ENCODE data around the gene TLDC2. TPM values are rescaled to one million over a fixed set of nuclear protein-coding genes. Genes with fewer than 3 reads are reported as not detected.

Gene TLDC2
- total and polyA plus RNA-seq, 2 of the 8 experiments (the other 6 are each of a cell fraction or from before 2014, with no cell fraction given): 0.29 to 0.34 TPM

DNA sequence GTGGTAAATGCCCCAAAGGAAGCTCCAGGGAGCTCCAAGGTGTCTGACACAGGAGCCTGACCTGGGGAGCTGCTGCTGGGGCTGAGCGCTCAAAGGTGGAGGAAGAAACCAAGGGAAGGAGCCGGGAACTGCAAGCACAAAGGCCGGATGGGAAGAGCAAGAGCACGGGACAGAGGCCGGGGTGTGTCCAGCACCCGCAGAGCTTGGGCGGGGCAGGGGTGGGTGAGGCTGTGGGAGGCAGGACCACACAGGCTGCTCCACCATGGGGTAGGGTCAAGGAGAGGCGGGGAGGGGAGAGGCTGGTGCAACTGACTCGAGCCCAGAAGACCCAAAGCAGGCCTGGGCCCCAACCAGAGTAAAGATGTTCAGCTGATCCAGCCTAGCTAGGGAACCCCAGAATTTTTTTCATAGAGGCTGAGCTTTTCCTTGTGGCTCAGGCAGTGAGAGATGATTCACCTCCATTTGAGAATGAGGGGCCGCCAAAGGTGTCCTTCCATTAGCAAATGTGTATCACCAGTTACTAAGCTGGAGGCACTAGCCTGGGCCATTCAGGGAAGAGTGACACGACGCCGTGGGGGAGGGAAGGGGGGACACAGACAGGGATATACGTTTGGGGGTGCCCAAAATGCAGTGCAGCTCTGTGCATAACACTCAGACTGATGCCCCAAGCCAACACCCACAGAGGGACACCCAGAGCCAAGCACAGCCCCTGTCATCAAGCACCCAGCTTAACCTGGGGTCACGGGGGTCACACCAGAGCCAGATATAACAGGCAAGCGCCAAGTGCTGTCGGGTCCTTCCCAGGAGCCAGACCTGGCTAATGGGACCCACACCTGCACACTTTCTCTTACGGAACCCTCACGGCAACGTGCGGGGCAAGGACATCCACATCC, 21.3 kb upstream of the TLDC2 start (continued):
- TF ChIP-seq, protein P1, sequence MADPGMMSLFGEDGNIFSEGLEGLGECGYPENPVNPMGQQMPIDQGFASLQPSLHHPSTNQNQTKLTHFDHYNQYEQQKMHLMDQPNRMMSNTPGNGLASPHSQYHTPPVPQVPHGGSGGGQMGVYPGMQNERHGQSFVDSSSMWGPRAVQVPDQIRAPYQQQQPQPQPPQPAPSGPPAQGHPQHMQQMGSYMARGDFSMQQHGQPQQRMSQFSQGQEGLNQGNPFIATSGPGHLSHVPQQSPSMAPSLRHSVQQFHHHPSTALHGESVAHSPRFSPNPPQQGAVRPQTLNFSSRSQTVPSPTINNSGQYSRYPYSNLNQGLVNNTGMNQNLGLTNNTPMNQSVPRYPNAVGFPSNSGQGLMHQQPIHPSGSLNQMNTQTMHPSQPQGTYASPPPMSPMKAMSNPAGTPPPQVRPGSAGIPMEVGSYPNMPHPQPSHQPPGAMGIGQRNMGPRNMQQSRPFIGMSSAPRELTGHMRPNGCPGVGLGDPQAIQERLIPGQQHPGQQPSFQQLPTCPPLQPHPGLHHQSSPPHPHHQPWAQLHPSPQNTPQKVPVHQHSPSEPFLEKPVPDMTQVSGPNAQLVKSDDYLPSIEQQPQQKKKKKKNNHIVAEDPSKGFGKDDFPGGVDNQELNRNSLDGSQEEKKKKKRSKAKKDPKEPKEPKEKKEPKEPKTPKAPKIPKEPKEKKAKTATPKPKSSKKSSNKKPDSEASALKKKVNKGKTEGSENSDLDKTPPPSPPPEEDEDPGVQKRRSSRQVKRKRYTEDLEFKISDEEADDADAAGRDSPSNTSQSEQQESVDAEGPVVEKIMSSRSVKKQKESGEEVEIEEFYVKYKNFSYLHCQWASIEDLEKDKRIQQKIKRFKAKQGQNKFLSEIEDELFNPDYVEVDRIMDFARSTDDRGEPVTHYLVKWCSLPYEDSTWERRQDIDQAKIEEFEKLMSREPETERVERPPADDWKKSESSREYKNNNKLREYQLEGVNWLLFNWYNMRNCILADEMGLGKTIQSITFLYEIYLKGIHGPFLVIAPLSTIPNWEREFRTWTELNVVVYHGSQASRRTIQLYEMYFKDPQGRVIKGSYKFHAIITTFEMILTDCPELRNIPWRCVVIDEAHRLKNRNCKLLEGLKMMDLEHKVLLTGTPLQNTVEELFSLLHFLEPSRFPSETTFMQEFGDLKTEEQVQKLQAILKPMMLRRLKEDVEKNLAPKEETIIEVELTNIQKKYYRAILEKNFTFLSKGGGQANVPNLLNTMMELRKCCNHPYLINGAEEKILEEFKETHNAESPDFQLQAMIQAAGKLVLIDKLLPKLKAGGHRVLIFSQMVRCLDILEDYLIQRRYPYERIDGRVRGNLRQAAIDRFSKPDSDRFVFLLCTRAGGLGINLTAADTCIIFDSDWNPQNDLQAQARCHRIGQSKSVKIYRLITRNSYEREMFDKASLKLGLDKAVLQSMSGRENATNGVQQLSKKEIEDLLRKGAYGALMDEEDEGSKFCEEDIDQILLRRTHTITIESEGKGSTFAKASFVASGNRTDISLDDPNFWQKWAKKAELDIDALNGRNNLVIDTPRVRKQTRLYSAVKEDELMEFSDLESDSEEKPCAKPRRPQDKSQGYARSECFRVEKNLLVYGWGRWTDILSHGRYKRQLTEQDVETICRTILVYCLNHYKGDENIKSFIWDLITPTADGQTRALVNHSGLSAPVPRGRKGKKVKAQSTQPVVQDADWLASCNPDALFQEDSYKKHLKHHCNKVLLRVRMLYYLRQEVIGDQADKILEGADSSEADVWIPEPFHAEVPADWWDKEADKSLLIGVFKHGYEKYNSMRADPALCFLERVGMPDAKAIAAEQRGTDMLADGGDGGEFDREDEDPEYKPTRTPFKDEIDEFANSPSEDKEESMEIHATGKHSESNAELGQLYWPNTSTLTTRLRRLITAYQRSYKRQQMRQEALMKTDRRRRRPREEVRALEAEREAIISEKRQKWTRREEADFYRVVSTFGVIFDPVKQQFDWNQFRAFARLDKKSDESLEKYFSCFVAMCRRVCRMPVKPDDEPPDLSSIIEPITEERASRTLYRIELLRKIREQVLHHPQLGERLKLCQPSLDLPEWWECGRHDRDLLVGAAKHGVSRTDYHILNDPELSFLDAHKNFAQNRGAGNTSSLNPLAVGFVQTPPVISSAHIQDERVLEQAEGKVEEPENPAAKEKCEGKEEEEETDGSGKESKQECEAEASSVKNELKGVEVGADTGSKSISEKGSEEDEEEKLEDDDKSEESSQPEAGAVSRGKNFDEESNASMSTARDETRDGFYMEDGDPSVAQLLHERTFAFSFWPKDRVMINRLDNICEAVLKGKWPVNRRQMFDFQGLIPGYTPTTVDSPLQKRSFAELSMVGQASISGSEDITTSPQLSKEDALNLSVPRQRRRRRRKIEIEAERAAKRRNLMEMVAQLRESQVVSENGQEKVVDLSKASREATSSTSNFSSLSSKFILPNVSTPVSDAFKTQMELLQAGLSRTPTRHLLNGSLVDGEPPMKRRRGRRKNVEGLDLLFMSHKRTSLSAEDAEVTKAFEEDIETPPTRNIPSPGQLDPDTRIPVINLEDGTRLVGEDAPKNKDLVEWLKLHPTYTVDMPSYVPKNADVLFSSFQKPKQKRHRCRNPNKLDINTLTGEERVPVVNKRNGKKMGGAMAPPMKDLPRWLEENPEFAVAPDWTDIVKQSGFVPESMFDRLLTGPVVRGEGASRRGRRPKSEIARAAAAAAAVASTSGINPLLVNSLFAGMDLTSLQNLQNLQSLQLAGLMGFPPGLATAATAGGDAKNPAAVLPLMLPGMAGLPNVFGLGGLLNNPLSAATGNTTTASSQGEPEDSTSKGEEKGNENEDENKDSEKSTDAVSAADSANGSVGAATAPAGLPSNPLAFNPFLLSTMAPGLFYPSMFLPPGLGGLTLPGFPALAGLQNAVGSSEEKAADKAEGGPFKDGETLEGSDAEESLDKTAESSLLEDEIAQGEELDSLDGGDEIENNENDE (IDR thresholded peaks at IDR 0.05; ENCODE audit: insufficient replicate concordance, low read length): no peak
- no peak for TF ChIP-seq BACH1 (IDR thresholded peaks at IDR 0.05; ENCODE audit: low read length)
- TF ChIP-seq ZNF274 (IDR thresholded peaks at IDR 0.05; ENCODE audit: borderline replicate concordance, extremely low read depth, low read length): no peak
- TF ChIP-seq, protein P2, sequence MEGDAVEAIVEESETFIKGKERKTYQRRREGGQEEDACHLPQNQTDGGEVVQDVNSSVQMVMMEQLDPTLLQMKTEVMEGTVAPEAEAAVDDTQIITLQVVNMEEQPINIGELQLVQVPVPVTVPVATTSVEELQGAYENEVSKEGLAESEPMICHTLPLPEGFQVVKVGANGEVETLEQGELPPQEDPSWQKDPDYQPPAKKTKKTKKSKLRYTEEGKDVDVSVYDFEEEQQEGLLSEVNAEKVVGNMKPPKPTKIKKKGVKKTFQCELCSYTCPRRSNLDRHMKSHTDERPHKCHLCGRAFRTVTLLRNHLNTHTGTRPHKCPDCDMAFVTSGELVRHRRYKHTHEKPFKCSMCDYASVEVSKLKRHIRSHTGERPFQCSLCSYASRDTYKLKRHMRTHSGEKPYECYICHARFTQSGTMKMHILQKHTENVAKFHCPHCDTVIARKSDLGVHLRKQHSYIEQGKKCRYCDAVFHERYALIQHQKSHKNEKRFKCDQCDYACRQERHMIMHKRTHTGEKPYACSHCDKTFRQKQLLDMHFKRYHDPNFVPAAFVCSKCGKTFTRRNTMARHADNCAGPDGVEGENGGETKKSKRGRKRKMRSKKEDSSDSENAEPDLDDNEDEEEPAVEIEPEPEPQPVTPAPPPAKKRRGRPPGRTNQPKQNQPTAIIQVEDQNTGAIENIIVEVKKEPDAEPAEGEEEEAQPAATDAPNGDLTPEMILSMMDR (IDR thresholded peaks at IDR 0.05; ENCODE audit: control extremely low read depth in 1 of 3, insufficient read depth in 1 of 3, low read depth in 1 of 3, low read length in 3 of 3): no peak
- TF ChIP-seq KDM1A (IDR thresholded peaks at IDR 0.05; ENCODE audit: borderline replicate concordance, low read length): no peak
- no peak for TF ChIP-seq TEAD4 (IDR thresholded peaks at IDR 0.05; ENCODE audit: low read depth, low read length)

Measured in H1 (cell line).